Peyer's patch (tissue), 4 donors: ENCODE results near the gene C1R. TPM values are rescaled to one million over a fixed set of nuclear protein-coding genes. Genes with fewer than 3 reads are reported as not detected.

Experiments
- DNase-seq, 3 donors: peaks; one replicate each; pipeline ENCODE4 v3.0.0-alpha.2; 2017 to 2019
- H3K27ac ChIP-seq, 4 donors: fragments of 200-600 bp; sonication (generic); one replicate each; pipeline ENCODE4 v1.5.1; 2016 to 2019
- H3K27me3 ChIP-seq, 2 donors: fragments of 200-600 bp; sonication (generic); one replicate each; pipeline ENCODE4 v1.5.1; 2019
- H3K36me3 ChIP-seq, 3 donors: fragments of 200-600 bp; sonication (generic); one replicate each; pipeline ENCODE4 v1.5.1; 2016 to 2019
- H3K4me1 ChIP-seq, 4 donors: fragments of 200-600 bp; sonication (generic); one replicate each; pipeline ENCODE4 v1.5.1; 2016 to 2019
- H3K4me3 ChIP-seq, 4 donors: fragments of 200-600 bp; sonication (generic); 1 replicate in 3 of 4; 2 replicates in 1 of 4; pipeline ENCODE4 v1.5.1; 2016 to 2019; ENCODE audit warnings: mild to moderate bottlenecking in 1 of 4
- H3K9me3 ChIP-seq, 4 donors: fragments of 200-600 bp; sonication (generic); one replicate each; pipeline ENCODE4 v1.5.1; 2016 to 2019; ENCODE audit warnings: mild to moderate bottlenecking in 1 of 4
- CTCF ChIP-seq, 6 experiments: fragments of 450-650 bp in 4 of 6; fragments of 200-600 bp in 2 of 6; sonication (generic) in 1 of 6; IDR thresholded peaks; one replicate each; pipeline ENCODE4 v1.5.1; 2017 to 2019; ENCODE audit warnings: antibody characterized with exemption in 6 of 6, mild to moderate bottlenecking in 3 of 6, moderate library complexity in 1 of 6
- POLR2A ChIP-seq, 2 donors: fragments of 450-650 bp; IDR thresholded peaks; one replicate each; pipeline ENCODE4 v1.5.1; 2017; ENCODE audit warnings: antibody characterized with exemption in 2 of 2, mild to moderate bottlenecking in 2 of 2, moderate library complexity in 2 of 2
- total RNA-seq, 4 donors: library from RNA; depleted of rRNA; stranded (reverse); fragments of >200 nt; gene quantifications; one replicate each; pipeline ENCODE4 v1.1.0, GENCODE V29; 2016

Gene C1R
- 100 to 1,000 TPM in 3 of 4 donors, 10 to 100 TPM in 1; 27.5 to 151 (median 125) TPM for total RNA-seq

GRCh38 chr12:7092229-7092985, at the start of gene C1R:
Gene C1R, minus strand, starts transcription at chr12:7092445. Its CDS starts 57 bp downstream, at chr12:7092388.
- H3K27ac ChIP-seq = peak within 1 kb of the TSS; percentile 43 to 82 (median 72)
- TF ChIP-seq CTCF (IDR thresholded peaks at IDR 0.05) (peak; percentile 60 to 91 (median 84)), POLR2A (IDR thresholded peaks at IDR 0.05) (peak; percentile 12 to 35)
- H3K36me3 ChIP-seq = no peaks in the 10 kb centered on the region
- no peaks in the 10 kb centered on the region for H3K9me3 ChIP-seq
- H3K4me3 ChIP-seq = peak within 1 kb of the TSS; percentile 36 to 50 (median 38)
- peaks cover 0 to 5% (median 1%) of the 10 kb centered on the region in 4 donors for H3K4me1 ChIP-seq
- no peaks in the 10 kb centered on the region for H3K27me3 ChIP-seq
- DNase-seq = peak; percentile 68 to 88 (median 76)

- Histone ChIP-seq H3K36me3 (peaks cover 0 to 17% (median 0%) of the 10 kb centered on the region in 3 donors), H3K9me3 (no peaks in the 10 kb centered on the region), H3K27ac (no peak overlapping the region), H3K4me1 (no peaks in the 10 kb centered on the region), H3K27me3 (no peaks in the 10 kb centered on the region), H3K4me3 (no peak overlapping the region)
- DNase-seq = no peak
- TF ChIP-seq POLR2A (IDR thresholded peaks at IDR 0.05) (no peak), CTCF (IDR thresholded peaks at IDR 0.05) (no peak)
These were observed 49.2 kb upstream of the C1R start for GRCh38 chr12:7141351-7142005.

GRCh38 chr12:7139200-7139599, 47.0 kb upstream of the C1R start:
- Histone ChIP-seq H3K4me1 (no peaks in the 10 kb centered on the region), H3K36me3 (peaks cover 0 to 29% (median 0%) of the 10 kb centered on the region in 3 donors), H3K27ac (no peak overlapping the region), H3K9me3 (no peaks in the 10 kb centered on the region), H3K27me3 (no peaks in the 10 kb centered on the region), H3K4me3 (no peak overlapping the region)
- TF ChIP-seq CTCF (IDR thresholded peaks at IDR 0.05) (no peak), POLR2A (IDR thresholded peaks at IDR 0.05) (no peak)
- no peak for DNase-seq

- Histone ChIP-seq H3K4me3 (no peak overlapping the region), H3K36me3 (peaks cover 0 to 29% (median 0%) of the 10 kb centered on the region in 3 donors), H3K27me3 (no peaks in the 10 kb centered on the region), H3K9me3 (no peaks in the 10 kb centered on the region), H3K27ac (no peak overlapping the region), H3K4me1 (no peaks in the 10 kb centered on the region)
- no peak for TF ChIP-seq POLR2A (IDR thresholded peaks at IDR 0.05)
- TF ChIP-seq CTCF (IDR thresholded peaks at IDR 0.05) = no peak
- DNase-seq = no peak
These were observed 45.7 kb upstream of the C1R start for GRCh38 chr12:7137908-7138307.

- Histone ChIP-seq H3K27ac (no peak overlapping the region), H3K27me3 (no peaks in the 10 kb centered on the region), H3K4me1 (peaks cover 0 to under 1% (median 0%) of the 10 kb centered on the region in 4 donors), H3K9me3 (no peaks in the 10 kb centered on the region), H3K4me3 (no peak overlapping the region), H3K36me3 (peaks cover 0 to 29% (median 0%) of the 10 kb centered on the region in 3 donors)
- TF ChIP-seq POLR2A (IDR thresholded peaks at IDR 0.05) (no peak), CTCF (IDR thresholded peaks at IDR 0.05) (no peak)
- no peak for DNase-seq
These were observed 44.4 kb upstream of the C1R start for GRCh38 chr12:7136676-7137075.
